ENCODE measurements around the gene SLC9A2. TPM values are rescaled to one million over a fixed set of nuclear protein-coding genes. Genes with fewer than 3 reads are reported as not detected.

SLC9A2 gene
- total and polyA plus RNA-seq, 10 of the 15 experiments (the other 5 are each of a cell fraction or from before 2014, with no cell fraction given) = 0.13 to 1.2 (median 0.79) TPM

GRCh38 chr2:102575888-102576287, 43.5 kb upstream of the SLC9A2 start:
- intact Hi-C loops (cut with micrococcal nuclease; ENCODE audit: unreplicated experiment) (no loop called here), in situ Hi-C loops (cut with MboI) (no loop called here)
- POLR2A ChIA-PET = no interaction called here
- Histone ChIP-seq H3K9me3 (replicated peaks; ENCODE audit: control insufficient read depth, insufficient read depth, low read length) (no peaks in the 10 kb centered on the region), H3K79me2 (ENCODE audit: control insufficient read depth, insufficient read depth, low read length) (no peaks in the 10 kb centered on the region), H3K27ac (ENCODE audit: control insufficient read depth, insufficient read depth) (no peak overlapping the region), H3K27me3 (replicated peaks in 1 of 2; ENCODE audit: control insufficient read depth in 2 of 2, insufficient read depth in 2 of 2, low read length in 1 of 2) (no peaks in the 10 kb centered on the region; a peak in 1 of 4 replicates), H2AFZ (ENCODE audit: control insufficient read depth, low read depth, low read length) (no peak overlapping the region), H3K36me3 (ENCODE audit: control insufficient read depth in 2 of 2, insufficient read depth in 2 of 2, low read length in 1 of 2) (no peaks in the 10 kb centered on the region), H3K9ac (ENCODE audit: control insufficient read depth, insufficient read depth, low read length) (no peak overlapping the region), H3K4me2 (ENCODE audit: control insufficient read depth, insufficient read depth) (no peak overlapping the region), H4K20me1 (ENCODE audit: control insufficient read depth, insufficient read depth) (no peaks in the 10 kb centered on the region), H3K4me1 (ENCODE audit: control insufficient read depth, insufficient read depth, low read length) (no peaks in the 10 kb centered on the region), H3K4me3 (no peak overlapping the region)
- RAD21 ChIA-PET (ENCODE audit: unreplicated experiment) = no interaction called here
- CTCF ChIA-PET = no interaction called here
- DNase-seq (ENCODE audit: low read depth, low spot score) = no peak
- FAIRE-seq = no peak
- 0% methylated on average over 1 of the region's 1 CpG for WGBS (ENCODE audit: insufficient coverage, insufficient replicate concordance, low lambda C conversion rate, missing lambda C conversion rate)
- no peak for TF ChIP-seq CREB1 (IDR thresholded peaks at IDR 0.05; ENCODE audit: low read depth)
- no peak for TF ChIP-seq ZNF217 (IDR thresholded peaks at IDR 0.05)
- TF ChIP-seq E2F4 (IDR thresholded peaks at IDR 0.05; ENCODE audit: low read depth, low read length) = no peak
- TF ChIP-seq NFIC (IDR thresholded peaks at IDR 0.05; ENCODE audit: low read depth, low read length) = no peak
- no peak for TF ChIP-seq ZBTB4 (CRISPR knock-in tag; IDR thresholded peaks at IDR 0.05)
- no peak for TF ChIP-seq KLF5 (IDR thresholded peaks at IDR 0.05; ENCODE audit: partially characterized antibody)
- TF ChIP-seq JUNB (IDR thresholded peaks at IDR 0.05) = no peak
- TF ChIP-seq MAX (IDR thresholded peaks at IDR 0.05; ENCODE audit: low read depth, low read length) = no peak
- no peak for TF ChIP-seq ZNF274 (IDR thresholded peaks at IDR 0.05; ENCODE audit: insufficient read depth, insufficient read length)
- BruUV-seq (replicated peaks) = no TSS peak
- ATAC-seq = no peak
- SMC1A ChIA-PET (ENCODE audit: uncharacterized antibody, unreplicated experiment) = no interaction called here

Measured in GM12878 (cell line).